SK-N-SH treated with all-trans-retinoic acid at 6 μM for 48 hours (cell line): Measurements from ENCODE around the gene OXLD1.

ENCODE experiments used
- ARNTL ChIP-seq: fragments of 450-650 bp; formaldehyde crosslinking; IDR thresholded peaks from 2 replicates; pipeline ENCODE4 v1.5.0; 2020; ENCODE audit warnings: low read depth, mild to moderate bottlenecking, moderate library complexity, borderline replicate concordance
- CSDC2 ChIP-seq: fragments of 250-450 bp; sonication (Bioruptor Pico); IDR thresholded peaks from 2 replicates; pipeline ENCODE4 v1.5.0; 2020; ENCODE audit warnings: mild to moderate bottlenecking, moderate library complexity
- OSR1 ChIP-seq: fragments of 250-450 bp; sonication (Bioruptor Pico); IDR thresholded peaks from 2 replicates; pipeline ENCODE4 v1.8.0; 2022; ENCODE audit warnings: moderate library complexity, mild to moderate bottlenecking, inconsistent platforms
- TOX ChIP-seq: fragments of 250-450 bp; sonication (Bioruptor Pico); IDR thresholded peaks from 2 replicates; pipeline ENCODE4 v1.8.0; 2021; ENCODE audit warnings: mild to moderate bottlenecking, moderate library complexity, borderline replicate concordance
- ZNF70 ChIP-seq: fragments of 450-650 bp; formaldehyde crosslinking; IDR thresholded peaks from 2 replicates; pipeline ENCODE4 v1.5.0; 2020; ENCODE audit warnings: mild to moderate bottlenecking, moderate library complexity

- TF ChIP-seq OSR1 (CRISPR knock-in tag) (no peak), CSDC2 (no peak), TOX (CRISPR knock-in tag) (no peak), ARNTL (CRISPR knock-in tag) (no peak), ZNF70 (CRISPR knock-in tag) (no peak)
Observed at GRCh38 chr17:81690066-81690465, 23.7 kb upstream of the OXLD1 start.
